Measurements from ENCODE around the gene ADD2.

ADD2 gene

DNA sequence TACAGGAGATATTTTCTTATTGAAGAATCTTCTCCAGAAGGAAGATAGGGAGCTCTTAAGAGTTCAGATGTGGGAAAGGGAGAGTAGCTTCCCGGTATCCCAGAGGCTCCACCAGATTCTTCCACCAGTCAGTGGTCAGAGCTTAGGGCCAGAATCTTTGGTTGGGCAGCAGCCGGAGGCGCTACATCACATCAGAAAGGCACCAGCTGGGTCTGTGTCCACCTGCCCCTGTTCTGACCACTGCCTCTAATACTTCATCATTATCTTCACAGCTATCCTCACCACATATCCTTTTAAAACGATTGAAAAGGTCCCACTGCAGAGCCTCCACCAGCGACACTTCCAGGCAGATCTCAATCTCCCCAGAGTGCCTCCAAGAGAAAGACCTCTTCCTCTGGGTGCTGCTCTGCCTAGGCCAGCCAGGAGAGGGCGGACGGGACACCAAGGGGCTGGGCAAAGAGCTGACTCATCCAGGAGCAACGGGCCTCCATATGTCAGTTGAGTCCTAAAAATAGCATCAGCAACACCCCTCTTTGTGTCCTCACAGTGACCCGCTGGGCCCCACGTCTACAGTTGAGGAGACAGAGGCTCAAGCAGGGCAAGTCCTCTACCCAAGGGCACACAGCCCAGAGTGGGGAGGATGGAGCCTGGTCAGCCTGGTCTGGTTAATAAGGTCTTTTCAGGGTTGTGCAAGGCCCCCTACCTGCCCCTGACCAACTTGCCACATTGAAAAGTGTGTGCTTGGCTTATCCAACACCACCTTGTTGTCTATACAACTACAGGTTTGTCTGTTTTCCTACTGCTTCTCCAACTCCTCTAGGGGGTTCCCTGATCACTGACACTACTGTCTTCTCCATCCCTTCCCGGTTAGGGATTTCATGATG lies 81.2 kb downstream of the ADD2 start:
- peak; percentile 78 for DNase-seq
- in situ Hi-C loops (cut with MboI; ENCODE audit: low pct_unique_long_range_greater_than_20kb, low sequenced_read_pairs) = no loop called here

DNA sequence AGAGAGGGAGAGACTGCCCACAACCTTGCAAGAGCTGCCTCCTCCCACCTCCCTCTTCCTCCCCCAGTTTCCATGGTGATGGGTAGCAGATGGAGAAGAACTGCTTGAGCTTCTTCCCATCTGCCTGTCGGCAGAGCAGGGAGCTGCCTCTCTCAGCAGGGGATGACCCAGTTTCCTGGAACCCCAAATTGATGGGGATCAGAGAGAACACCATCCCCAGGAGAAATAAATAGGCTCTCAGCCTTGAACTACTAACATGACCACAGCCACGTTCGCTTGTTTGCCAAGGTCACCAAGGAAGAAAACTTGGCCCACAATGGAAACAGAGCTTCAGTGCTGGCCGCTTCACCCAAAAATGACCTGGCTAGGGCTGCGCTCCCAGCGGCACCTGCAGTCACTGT lies 82.2 kb downstream of the ADD2 start:
- in situ Hi-C loops (cut with MboI; ENCODE audit: low pct_unique_long_range_greater_than_20kb, low sequenced_read_pairs) = no loop called here
- peak; percentile 18 for DNase-seq

DNA sequence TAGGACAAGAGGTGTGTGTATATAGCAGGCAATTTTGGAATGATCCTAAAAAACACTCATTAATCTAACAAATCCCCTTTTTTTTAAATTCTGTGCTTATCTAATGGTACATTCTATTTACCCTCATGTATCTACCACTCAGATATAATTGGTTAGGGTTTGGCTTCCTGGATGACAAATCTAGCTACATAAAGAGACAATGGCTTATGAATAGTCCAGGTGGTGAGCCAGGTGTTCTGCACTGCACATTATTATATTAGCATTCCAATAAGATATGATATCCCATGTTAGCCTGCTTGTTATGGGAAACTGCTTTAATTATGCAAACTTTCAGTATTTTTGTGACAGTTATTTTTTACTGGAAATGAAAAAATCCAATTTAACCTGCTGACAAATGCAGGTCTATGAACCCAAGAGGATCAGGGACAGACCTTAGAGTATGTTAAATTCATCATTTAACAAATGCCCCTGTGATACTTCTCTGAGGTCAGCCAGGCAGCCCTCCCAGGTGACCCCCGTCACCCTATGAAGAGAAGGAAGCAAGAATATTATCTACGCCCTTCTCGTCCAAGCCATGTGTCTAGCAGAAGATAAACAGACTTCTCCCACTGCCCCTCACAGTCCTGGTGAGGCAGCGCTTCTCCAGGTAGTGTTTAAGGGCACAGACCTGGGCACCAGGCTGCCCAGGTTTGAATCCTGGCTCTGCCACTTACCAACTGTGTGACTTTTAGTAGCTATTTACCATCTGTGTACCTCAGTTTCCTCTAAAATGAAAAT lies 83.0 kb downstream of the ADD2 start:
- DNase-seq = no peak
- in situ Hi-C loops (cut with MboI; ENCODE audit: low pct_unique_long_range_greater_than_20kb, low sequenced_read_pairs) = no loop called here

DNA sequence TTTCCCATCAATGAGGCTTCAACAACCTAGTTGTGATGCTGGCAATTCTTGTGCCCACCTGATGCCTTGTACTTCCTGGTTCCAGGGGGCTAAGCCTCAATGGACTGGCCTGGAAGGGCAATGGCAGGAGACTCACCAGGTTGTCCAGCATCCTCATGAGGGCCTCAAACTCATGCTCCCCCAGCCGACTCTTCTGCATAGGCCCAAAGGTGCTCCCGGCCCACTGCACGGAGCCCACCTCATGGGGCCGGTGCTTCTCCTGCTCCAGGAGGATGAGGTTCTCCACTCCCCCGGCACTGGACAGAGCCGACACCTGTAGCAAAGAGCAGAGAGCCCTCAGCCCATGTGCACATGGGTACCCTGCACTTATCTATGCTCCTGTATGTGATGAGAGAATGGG lies 84.5 kb downstream of the ADD2 start:
- in situ Hi-C loops (cut with MboI; ENCODE audit: low pct_unique_long_range_greater_than_20kb, low sequenced_read_pairs) = no loop called here
- no peak for DNase-seq

DNA sequence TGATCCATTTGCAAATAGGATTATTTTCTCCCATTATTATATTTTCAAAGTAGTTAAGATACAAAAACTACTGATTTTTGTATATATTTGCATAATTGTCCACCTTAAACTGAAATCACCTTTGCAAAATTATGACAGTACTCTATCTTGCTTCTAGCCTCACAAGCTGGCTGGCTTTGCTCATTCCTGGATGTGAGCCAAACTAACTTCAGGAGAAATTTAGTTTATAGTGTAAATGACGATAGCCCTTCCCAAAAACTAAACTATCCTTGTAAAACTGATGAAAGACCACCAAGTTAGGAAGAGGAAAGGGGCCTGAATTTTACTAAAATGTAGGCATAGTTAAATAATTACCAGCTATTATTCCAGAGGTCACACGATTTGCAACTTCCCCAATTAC lies 87.3 kb downstream of the ADD2 start:
- in situ Hi-C loops (cut with MboI; ENCODE audit: low pct_unique_long_range_greater_than_20kb, low sequenced_read_pairs) = no loop called here

DNA sequence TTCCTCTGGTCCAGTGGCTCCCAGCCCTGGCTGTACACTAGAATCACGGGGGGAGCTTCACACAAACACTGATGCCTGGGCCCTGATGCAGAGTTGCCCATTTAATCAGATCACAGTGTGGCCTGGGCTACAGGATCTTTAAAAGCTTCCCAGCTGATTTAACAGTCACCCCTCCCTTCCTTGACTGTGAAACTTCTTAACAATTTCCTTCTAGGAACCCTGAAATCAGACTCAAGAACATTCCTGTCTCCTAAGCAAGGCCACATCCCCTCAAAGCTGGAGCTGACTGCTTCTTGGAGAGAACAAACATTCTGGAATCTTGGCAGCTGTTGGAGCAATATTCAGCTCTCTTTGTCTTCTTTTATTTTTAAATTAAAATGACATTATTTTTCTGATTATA lies 88.7 kb downstream of the ADD2 start:
- DNase-seq = no peak
- in situ Hi-C loops (cut with MboI; ENCODE audit: low pct_unique_long_range_greater_than_20kb, low sequenced_read_pairs) = no loop called here

More for the DNA sequence above, 87.3 kb downstream of the ADD2 start:
- DNase-seq = no peak

DNA sequence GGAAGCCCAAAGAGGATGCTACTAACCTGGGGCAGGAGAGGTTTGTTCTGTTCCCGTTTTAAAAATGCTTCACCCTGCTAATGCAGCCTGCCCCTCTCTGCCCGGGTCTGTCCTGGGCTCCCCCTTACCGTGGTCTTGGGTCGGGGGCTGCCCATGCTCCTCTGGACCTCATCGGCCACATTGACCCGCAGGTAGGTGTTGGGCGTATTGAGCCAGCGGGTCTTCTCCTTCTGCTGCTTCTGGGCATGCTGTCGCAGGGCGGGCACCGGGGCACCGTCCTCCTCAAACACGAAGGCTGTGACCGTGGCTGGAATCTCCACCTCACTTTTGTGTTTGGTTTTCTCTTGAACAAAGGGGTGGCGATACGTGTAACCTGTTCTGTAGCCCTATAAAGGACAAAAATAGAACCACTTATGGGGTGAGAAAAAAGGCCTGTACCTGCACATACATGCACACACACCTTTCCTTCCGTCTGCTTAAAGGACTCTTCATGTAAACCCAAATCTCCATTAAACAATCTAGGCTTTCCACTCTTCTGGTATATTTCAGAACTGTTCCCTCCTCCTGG lies 89.3 kb downstream of the ADD2 start:
- no peak for DNase-seq
- in situ Hi-C loops (cut with MboI; ENCODE audit: low pct_unique_long_range_greater_than_20kb, low sequenced_read_pairs) = no loop called here

DNA sequence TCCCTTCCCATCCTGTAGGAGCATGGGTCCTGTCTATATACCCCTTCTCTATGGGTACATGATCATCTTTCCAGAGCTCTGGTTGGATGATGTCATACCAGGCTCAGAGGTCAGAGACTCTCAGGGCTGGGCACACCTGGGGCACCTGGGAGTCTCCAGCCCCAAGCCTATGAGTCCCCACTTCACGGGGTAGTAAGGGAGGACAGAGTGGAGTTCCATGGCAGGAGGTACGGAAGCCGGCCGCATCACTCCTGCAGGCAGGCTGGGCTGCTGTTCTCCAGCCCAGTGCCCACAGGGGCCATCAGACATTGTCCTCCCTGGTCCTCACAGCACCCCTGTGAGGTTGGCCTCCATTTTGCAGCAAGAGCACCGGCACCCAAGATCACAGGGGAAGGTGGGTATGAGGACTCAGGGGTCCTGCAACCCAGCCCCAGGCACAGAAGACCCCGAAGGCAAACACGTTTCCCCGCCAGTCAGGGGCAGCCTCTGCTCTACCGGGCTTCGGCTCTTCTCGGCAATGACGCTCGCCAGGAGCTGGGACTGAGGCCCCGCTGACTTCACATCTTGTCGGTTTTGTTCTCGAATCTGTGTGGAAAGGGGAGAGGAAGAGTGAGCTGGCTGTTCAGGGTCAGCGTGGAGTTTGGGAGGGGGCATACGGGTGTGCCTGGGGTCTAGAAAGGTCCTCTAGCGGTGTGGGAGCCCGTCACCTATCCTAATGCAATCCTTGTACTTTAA lies 91.5 kb downstream of the ADD2 start:
- no peak for DNase-seq
- in situ Hi-C loops (cut with MboI; ENCODE audit: low pct_unique_long_range_greater_than_20kb, low sequenced_read_pairs) = no loop called here

DNA sequence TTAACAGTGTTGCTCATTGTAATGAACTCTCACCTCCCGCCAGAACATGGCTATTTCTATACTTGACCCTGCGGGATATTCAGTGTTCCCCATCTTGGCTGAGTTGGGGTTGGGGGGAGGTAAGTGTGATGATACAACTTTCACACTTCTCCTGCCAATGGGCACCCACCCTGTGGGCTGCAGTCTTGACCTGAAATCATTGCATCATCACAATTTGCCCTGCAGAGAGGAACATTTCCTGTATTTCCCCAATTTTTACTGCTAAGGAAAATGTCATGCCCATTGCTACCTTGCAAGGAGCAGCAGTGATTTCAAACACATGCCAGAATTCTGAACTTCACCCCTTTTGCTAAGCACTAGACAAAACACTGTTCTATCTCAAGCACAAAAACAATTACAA lies 92.1 kb downstream of the ADD2 start:
- no peak for DNase-seq
- in situ Hi-C loops (cut with MboI; ENCODE audit: low pct_unique_long_range_greater_than_20kb, low sequenced_read_pairs) = no loop called here

DNA sequence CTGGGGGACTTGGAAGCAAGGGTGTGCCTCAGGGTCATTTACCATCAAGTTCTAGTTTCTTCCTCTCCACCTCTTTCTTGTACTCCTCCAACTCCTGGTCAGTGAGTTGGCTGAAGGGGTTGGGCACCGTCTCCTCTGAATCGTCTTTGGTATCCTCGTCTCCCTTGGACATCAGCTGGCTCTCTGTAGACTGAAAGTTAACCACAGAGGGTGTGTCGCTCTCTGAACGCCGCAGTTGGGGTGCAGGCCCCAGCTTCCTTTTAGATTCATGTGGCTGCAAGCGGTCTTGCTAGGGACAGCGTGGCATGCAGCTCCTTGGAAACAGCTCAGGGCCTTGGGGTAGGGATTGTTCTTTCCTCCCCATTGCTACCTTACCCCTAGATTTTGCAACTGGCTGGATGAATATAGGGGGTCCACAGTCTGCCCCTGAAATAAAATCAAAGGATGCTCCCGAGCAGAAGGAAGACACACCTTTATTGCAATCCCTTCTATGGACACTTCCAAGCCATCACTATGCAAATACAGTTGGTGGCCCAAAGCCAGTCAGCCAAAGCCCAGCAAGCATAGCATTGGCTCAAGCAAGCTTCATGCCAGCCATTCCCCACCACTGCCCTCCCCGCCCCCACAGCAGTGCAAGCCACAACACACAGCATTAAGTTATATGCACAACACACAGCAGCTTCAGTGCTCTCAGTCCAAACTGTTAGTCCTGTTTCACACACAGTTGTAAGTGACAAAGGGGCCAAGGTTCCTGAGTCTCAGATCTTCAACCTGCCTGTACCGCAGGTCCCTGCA lies 93.2 kb downstream of the ADD2 start:
- no peak for DNase-seq
- in situ Hi-C loops (cut with MboI; ENCODE audit: low pct_unique_long_range_greater_than_20kb, low sequenced_read_pairs) = loop anchor here (25.0 kb wide), 1 partner anchor 262 kb away; the partner anchor contains the start of gene ATP6V1B1

DNA sequence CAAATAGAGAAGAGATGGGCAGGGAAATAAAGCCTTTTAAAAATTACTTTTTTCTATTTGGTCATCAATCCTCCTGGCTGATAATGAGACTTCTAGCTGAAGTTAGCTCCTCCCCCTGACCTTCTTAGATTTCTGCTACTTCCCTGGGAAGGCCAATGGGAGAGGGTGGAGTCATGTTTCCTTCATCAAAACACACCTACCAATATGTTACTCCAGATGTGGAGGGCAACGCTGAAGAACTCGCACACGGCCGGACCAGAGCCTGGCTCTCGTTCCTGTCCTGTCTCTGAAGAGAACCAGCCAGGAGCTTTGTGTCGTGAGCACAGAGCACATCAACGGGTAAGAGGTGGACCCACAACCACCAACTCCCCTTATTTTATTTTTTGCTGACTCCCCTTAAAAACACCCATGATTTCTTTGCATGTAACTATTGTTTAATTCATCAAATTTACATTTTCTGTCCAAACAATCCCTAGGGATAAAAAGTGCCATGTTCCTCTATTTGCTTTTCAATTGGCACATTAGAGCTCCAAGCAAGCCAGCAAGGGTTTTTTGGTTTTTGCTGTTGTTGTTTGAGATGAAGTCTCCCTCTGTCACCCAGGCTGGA lies 94.9 kb downstream of the ADD2 start:
- DNase-seq = no peak
- in situ Hi-C loops (cut with MboI; ENCODE audit: low pct_unique_long_range_greater_than_20kb, low sequenced_read_pairs) = loop anchor here (25.0 kb wide), 1 partner anchor 264 kb away; the partner anchor contains the start of gene ATP6V1B1

DNA sequence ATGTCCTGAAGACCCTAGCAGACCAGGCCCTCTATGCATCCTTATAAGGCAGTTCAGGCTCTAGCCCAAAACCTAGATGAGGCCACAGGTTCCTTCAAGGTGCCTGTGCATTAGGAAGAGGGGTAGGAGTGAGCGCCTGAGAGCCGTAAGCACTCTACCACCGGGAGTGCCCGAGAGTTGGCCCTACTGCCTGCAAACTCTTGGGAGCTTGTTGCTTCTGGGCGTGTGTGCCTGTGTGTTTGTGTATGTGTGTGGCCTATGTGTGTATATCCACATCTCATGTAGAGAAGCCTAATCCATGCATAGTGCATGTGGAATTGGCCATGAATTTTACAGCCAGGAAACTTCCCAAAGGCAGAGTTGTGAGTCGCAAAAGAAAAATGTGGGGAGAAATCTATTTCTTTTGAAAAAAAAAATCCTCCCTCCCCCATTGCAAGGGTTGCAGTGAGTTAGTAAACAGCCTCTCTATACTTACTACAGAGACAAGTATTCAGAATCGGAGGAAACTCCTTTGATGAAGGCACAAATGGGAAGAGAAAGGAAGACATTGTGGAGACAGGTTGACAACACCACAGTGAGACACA lies 96.8 kb downstream of the ADD2 start:
- in situ Hi-C loops (cut with MboI; ENCODE audit: low pct_unique_long_range_greater_than_20kb, low sequenced_read_pairs) = loop anchor here (25.0 kb wide), 1 partner anchor 266 kb away; the partner anchor contains the start of gene ATP6V1B1
- DNase-seq = no peak

DNA sequence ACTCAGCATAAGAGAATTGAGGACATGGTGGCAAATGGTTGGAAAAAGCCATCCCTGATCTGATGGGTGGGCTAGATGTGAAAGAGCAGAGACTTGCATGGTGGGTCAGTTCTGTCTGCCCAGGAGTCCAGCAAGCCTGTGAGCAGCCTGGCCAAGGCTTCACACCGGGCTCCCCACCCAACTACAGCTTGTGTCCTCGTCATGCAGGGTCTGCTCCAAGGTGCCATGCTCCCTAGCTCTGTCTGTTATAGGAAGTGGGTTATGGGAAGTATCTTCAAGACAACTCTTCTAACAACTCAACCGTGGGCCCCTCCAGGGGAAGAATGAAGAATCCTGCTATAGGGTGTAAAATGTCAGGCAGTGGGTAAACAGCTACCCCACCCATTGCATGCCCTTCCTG lies 97.4 kb downstream of the ADD2 start:
- in situ Hi-C loops (cut with MboI; ENCODE audit: low pct_unique_long_range_greater_than_20kb, low sequenced_read_pairs) = loop anchor here (25.0 kb wide), 1 partner anchor 267 kb away; the partner anchor contains the start of gene ATP6V1B1
- DNase-seq = no peak

DNA sequence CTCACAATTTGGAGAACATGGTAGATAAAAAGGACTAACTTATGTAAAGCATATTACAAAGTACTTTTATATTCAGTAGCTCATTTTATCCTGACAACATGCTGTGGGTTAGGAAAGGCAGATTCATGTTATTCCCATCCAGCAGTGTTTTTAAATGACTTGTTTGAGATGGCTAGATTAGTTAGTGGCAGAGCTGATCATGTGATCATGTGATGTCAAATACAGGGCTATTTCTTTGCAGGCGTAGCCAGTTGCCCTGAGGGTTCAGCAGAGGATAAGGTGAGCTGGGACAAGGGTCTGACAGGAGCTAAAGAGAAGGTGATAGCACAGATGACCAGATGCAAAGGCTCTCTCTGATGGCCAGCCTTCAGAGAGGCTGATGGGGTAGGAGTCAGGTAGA lies 97.8 kb downstream of the ADD2 start:
- in situ Hi-C loops (cut with MboI; ENCODE audit: low pct_unique_long_range_greater_than_20kb, low sequenced_read_pairs) = loop anchor here (25.0 kb wide), 1 partner anchor 267 kb away; the partner anchor contains the start of gene ATP6V1B1

DNA sequence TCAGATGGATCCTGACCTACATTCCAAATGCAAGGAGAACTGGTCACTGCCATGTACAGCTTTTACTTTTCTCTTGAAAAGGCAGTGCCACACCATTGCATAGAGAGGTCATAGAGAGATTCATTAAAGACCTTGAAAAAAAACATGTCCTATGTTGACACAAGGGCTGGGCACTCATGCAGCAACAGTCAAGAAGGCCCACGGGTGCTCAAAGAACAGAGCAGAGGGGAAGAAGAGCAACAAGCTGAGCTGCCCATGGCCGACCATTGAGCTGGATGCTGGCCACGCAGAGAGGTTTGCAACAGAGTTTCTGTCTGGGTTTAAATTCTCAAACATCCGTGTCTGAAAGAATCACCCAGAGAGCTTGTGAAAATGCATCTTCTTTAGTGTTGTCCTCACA lies 99.1 kb downstream of the ADD2 start:
- in situ Hi-C loops (cut with MboI; ENCODE audit: low pct_unique_long_range_greater_than_20kb, low sequenced_read_pairs) = loop anchor here (25.0 kb wide), 1 partner anchor 268 kb away; the partner anchor contains the start of gene ATP6V1B1

More for the DNA sequence above, 97.8 kb downstream of the ADD2 start:
- no peak for DNase-seq

DNA sequence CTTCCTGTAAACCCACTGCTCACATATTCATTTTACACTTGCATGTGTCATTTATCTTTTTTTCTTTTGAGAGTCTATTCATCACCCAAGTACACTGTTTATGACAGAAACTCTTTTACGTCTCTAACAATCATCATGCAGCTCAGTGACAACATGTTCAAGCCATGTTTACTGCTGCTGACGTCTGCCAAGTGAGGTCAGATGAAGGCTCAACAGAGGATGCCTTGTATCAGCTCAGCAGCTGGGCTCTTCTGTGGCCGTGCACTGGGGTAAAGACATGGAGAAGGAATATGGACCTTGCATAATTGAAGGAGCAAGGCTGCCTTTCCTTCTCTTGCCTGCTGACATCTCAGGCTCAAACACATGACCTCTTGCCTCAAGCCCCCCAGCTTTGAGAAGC lies 99.6 kb downstream of the ADD2 start:
- DNase-seq = no peak
- in situ Hi-C loops (cut with MboI; ENCODE audit: low pct_unique_long_range_greater_than_20kb, low sequenced_read_pairs) = loop anchor here (25.0 kb wide), 1 partner anchor 269 kb away; the partner anchor contains the start of gene ATP6V1B1

More for the DNA sequence above, 99.1 kb downstream of the ADD2 start:
- no peak for DNase-seq

DNA sequence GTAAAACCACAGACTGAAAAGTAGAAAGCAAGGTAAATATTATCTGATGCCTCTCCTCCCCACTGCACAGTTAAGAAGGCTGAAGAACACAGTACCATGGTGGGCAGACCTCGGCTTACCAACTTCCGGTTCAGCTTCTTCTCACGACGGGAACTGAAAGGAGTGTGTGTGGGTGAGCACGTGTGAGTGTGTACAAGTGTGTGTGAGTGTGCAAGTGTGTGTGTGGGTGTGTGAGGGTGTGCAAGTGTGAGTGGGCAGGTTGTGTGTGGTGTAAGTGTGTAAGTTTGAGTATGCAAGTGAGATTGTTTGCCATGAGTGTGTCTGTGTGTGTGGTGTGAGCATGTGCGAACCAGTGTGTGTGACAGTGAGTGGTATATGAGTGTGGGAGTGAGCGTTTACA lies 103.5 kb downstream of the ADD2 start:
- no peak for DNase-seq
- in situ Hi-C loops (cut with MboI; ENCODE audit: low pct_unique_long_range_greater_than_20kb, low sequenced_read_pairs) = loop anchor here (25.0 kb wide), 1 partner anchor 273 kb away; the partner anchor contains the start of gene ATP6V1B1

Measured in KBM-7 (cell line).